Lower leg skin (tissue), 4 donors: ENCODE data around the gene GPC5. TPM values are rescaled to one million over a fixed set of nuclear protein-coding genes. Genes with fewer than 3 reads are reported as not detected.

Experiments used
- DNase-seq, 2 donors: peaks; one replicate each; pipeline ENCODE4 v3.0.0-alpha.2; 2019; ENCODE audit warnings: low spot score in 2 of 2
- H3K4me3 ChIP-seq: fragments of 200-600 bp; sonication (generic); 2 replicates; pipeline ENCODE4 v1.5.1; 2017; ENCODE audit warnings: mild to moderate bottlenecking, low read depth; ENCODE audit not compliant: poor library complexity, severe bottlenecking
- POLR2A ChIP-seq, 2 donors: fragments of 450-650 bp; IDR thresholded peaks; one replicate each; pipeline ENCODE4 v1.6.1; 2016 to 2017; ENCODE audit warnings: antibody characterized with exemption in 2 of 2, mild to moderate bottlenecking in 1 of 2, moderate library complexity in 1 of 2
- whole genome bisulfite sequencing, 2 donors: methylation state at CpG; one replicate each; pipeline ENCODE4 v1.1.5; 2018; 5-methylcytosine and 5-hydroxymethylcytosine counted together
- intact Hi-C: fragments of 100-400 bp; cut with DNase I; formaldehyde crosslinking; loops from one replicate; pipeline ENCODE4 v1.15.0; 2023; ENCODE audit warnings: low total_unique reads
- total RNA-seq, 4 donors: library from RNA; depleted of rRNA; stranded (reverse); fragments of >200 nt; gene quantifications; one replicate each; pipeline ENCODE4 v1.1.0, GENCODE V29; 2016
- TF ChIP-seq, protein P1 (sequence below), 3 donors: fragments of 450-650 bp; IDR thresholded peaks; one replicate each; pipeline ENCODE4 v1.5.1; 2016; ENCODE audit warnings: antibody characterized with exemption in 3 of 3, mild to moderate bottlenecking in 3 of 3, moderate library complexity in 2 of 3

Gene GPC5
- total RNA-seq, 4 donors from 2014 or later, result 0.46 to 1.3 (median 0.82) TPM

DNA sequence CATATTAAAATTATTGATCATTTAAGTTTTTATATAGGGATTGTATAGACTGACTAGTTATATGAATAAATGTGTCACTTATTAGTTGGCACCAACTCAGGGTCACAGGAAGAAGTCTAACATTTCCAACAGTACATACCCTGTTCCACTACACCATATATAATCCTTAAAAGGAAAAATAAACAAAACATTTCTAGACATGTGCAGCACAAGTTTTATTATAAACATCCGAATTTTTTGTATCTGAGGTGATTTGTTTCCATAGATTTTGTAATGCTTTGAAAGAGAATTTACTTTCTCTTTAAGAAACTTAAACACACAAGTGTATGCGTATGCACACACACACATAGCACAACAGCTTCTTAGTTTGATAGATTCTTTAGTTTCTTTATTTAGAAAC is 1409.5 kb downstream of the GPC5 start:
- 75 to 76% methylated on average over 2 of the region's 2 CpGs for WGBS, 2 donors
- intact Hi-C loops, result no loop called here
- H3K4me3 ChIP-seq, result no peak overlapping the region
- no peak for DNase-seq
- no peak for TF ChIP-seq POLR2A (IDR thresholded peaks at IDR 0.05)
- TF ChIP-seq, protein P1, sequence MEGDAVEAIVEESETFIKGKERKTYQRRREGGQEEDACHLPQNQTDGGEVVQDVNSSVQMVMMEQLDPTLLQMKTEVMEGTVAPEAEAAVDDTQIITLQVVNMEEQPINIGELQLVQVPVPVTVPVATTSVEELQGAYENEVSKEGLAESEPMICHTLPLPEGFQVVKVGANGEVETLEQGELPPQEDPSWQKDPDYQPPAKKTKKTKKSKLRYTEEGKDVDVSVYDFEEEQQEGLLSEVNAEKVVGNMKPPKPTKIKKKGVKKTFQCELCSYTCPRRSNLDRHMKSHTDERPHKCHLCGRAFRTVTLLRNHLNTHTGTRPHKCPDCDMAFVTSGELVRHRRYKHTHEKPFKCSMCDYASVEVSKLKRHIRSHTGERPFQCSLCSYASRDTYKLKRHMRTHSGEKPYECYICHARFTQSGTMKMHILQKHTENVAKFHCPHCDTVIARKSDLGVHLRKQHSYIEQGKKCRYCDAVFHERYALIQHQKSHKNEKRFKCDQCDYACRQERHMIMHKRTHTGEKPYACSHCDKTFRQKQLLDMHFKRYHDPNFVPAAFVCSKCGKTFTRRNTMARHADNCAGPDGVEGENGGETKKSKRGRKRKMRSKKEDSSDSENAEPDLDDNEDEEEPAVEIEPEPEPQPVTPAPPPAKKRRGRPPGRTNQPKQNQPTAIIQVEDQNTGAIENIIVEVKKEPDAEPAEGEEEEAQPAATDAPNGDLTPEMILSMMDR (IDR thresholded peaks at IDR 0.05), result no peak

DNA sequence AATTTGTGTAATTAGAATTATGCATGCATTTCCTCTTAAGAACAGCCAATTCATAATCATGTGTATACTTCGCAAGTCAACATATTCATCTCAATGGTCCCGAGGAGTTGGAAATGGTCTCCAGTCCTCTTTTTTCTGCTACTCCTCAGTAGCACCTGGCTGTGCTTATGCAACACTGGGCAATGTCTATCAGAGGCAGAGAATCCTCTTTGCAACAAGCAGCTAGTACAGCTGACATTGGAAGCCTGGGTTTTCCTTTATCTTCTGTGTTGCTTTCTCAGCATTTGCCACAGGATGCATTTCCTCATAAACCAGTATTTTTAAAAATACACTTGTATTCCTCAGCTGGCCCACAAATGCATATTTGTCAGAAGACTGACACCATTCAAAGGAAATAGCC is 1422.9 kb downstream of the GPC5 start:
- intact Hi-C loops, result no loop called here
- DNase-seq, result no peak
- WGBS, 2 donors, result 72 to 88% methylated on average over 2 of the region's 2 CpGs
- TF ChIP-seq POLR2A (IDR thresholded peaks at IDR 0.05), result no peak
- TF ChIP-seq, protein P1 (IDR thresholded peaks at IDR 0.05), result no peak
- H3K4me3 ChIP-seq, result no peak overlapping the region

DNA sequence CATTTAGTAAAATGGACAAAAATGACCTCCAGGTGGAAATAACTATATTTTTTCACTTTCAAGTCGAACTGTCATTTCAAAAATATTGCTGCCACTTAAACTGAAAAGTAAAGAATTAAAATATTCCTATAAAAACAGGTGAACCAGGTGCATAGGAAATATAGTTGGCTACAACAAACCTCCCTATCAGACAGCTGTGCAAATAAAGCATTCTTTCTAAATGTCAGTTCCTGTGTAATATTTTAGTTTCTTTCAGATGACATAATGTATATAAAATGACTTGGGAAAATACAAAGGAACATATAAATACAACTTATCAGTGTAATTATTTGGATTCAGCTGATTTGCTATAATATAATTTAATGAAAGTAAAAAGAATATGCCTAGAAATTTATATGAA is 1424.6 kb downstream of the GPC5 start:
- intact Hi-C loops, result no loop called here
- TF ChIP-seq, protein P1 (IDR thresholded peaks at IDR 0.05), result no peak
- TF ChIP-seq POLR2A (IDR thresholded peaks at IDR 0.05), result no peak
- H3K4me3 ChIP-seq, result no peak overlapping the region
- WGBS, 2 donors, result 55 to 59% methylated on average over 1 of the region's 1 CpG
- no peak for DNase-seq

DNA sequence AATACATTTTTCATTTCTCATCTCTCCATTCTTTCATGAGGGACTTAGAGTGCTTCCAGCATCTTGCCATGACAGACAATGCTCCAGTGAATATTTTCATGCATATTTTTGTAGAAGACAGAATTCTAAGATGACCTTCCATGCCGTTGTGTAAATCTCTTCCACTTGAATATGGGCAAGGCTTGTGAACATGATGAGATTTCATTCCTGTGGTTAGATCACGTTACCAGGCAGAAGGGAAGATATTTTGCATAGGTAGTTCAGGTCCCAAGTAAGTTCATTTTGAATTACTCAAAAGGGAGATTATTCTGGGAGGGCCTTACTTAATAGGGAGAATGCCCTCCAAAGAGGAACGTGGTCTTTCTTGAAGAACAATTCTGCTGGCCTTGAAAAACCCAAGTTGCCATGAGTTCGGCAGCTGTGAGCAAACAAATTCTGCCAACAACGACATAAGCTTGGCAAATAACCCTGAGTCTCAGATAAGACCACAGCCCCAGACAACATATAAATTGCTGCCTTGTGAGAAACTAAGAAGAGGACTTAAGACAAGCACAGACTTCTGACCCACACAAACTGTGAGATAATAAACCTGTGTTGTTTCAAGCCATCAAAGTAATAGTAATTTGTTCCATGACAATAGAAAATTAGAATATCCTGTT is 1427.6 kb downstream of the GPC5 start:
- TF ChIP-seq, protein P1 (IDR thresholded peaks at IDR 0.05), result no peak
- no peak for TF ChIP-seq POLR2A (IDR thresholded peaks at IDR 0.05)
- intact Hi-C loops, result no loop called here
- no peak for DNase-seq
- WGBS, 2 donors, result 65 to 72% methylated on average over 5 of the region's 5 CpGs
- no peak overlapping the region for H3K4me3 ChIP-seq

DNA sequence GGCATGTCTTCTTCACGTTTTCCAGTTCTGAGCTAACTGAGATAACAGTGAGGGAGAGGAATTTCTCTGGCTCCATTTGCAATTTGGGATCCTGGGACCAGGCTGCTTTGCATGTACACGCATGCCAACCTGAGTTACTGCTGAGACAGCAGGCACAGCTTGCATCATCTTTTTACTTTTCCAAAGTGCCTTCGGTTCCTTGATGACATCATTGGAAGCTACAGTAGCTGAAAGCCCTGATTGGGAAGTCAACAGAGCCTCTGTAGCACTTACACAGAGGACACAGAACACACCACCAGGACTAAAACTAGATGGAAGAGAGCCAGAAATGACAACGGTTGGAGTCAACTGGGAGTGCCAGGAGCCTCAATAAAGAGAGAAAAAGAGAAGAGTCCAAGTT is 1429.1 kb downstream of the GPC5 start:
- DNase-seq, result no peak
- H3K4me3 ChIP-seq, result no peak overlapping the region
- 41 to 48% methylated on average over 4 of the region's 4 CpGs for WGBS, 2 donors
- intact Hi-C loops, result no loop called here
- no peak for TF ChIP-seq POLR2A (IDR thresholded peaks at IDR 0.05)
- TF ChIP-seq, protein P1 (IDR thresholded peaks at IDR 0.05), result no peak

DNA sequence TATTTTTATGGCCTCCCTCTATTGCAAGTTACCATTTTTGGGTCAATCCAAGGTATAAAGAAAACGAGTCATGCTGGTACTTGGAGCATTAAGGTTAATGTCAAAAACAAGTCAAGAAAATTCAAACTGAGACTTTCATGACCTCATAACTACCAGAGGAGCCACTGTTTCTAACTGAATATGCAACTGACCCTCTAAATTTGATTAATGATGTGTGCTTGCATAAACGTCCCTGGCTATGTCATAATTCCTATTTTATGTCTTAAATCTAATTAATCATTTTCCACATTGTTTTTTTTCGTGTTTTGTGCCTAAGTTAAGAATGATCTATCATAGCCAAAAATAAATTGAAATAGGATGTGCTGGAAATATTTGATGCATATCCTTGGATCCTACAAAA is 1431.5 kb downstream of the GPC5 start:
- 25 to 35% methylated on average over 3 of the region's 3 CpGs for WGBS, 2 donors
- intact Hi-C loops, result no loop called here
- DNase-seq, result no peak
- TF ChIP-seq, protein P1 (IDR thresholded peaks at IDR 0.05), result no peak
- TF ChIP-seq POLR2A (IDR thresholded peaks at IDR 0.05), result no peak
- H3K4me3 ChIP-seq, result no peak overlapping the region
